Mucosa of rectum (tissue), 2 donors: Measurements from ENCODE around the gene OSBPL2.

Experiments used
- H3K27ac ChIP-seq, 2 donors: one replicate each; pipeline ENCODE4 v1.7.0; 2013; ENCODE audit warnings: inconsistent platforms in 2 of 2, low read depth in 2 of 2, low read length in 2 of 2
- H3K27me3 ChIP-seq, 2 donors: one replicate each; pipeline ENCODE4 v1.7.0; 2013; ENCODE audit warnings: low read length in 2 of 2; ENCODE audit not compliant: control insufficient read depth in 2 of 2, insufficient read depth in 2 of 2
- H3K36me3 ChIP-seq, 2 donors: one replicate each; pipeline ENCODE4 v1.7.0; 2013; ENCODE audit warnings: low read length in 2 of 2; ENCODE audit not compliant: control insufficient read depth in 2 of 2, insufficient read depth in 2 of 2
- H3K4me1 ChIP-seq, 2 donors: one replicate each; pipeline ENCODE4 v1.7.0; 2013; ENCODE audit warnings: low read length in 2 of 2, mild to moderate bottlenecking in 1 of 2; ENCODE audit not compliant: control insufficient read depth in 2 of 2, insufficient read depth in 2 of 2
- H3K4me3 ChIP-seq, 2 donors: one replicate each; pipeline ENCODE4 v1.7.0; 2013; ENCODE audit warnings: low read length in 2 of 2
- H3K9ac ChIP-seq, 2 donors: one replicate each; pipeline ENCODE4 v1.7.0; 2013; ENCODE audit warnings: low read length in 2 of 2, low read depth in 1 of 2, mild to moderate bottlenecking in 1 of 2
- H3K9me3 ChIP-seq, 2 donors: one replicate each; pipeline ENCODE4 v1.7.0; 2013; ENCODE audit warnings: low read length in 2 of 2; ENCODE audit not compliant: control insufficient read depth in 2 of 2
- donor health status: healthy.
- donor health status: Normal muscosa, but diverticular disease.

OSBPL2 gene

DNA sequence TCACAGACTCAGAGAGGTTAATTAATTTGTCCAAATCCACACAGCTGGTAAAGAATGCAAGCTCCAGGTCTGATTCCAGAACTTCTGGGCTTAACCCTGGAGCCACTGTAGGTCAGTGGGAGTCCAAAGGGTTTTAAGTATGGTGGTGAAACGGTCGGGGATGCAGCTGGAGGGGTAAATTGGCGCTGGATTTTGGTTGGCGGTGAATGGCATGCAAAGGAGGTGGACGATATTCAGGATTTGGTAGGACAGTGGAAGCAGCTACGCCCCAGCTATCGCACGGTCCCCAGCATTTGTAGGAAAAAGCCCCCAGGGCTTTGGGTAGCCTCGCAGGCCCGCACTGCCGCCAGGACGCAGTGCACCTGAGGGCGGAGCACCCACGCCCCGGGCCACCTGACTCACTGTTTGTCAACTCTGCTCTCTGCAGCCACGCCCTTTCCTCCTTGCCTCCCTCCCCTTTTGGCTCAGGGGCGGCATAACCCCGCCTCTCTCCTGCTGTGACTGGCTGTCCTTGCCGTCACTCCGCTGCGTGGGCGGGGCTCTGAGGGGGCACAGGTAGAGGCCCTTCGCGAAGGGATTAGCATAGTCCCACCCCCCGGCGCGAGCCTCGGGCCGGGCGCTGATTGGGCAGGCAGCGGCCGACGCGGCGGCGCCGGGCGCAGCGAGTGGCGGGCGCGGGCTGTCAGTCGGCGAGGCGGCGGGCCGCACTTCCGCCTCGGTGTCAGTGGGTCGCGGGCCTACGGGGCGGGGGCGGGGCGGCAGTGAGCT is at the start of gene OSBPL2:
Gene OSBPL2, plus strand, starts transcription at position 721 of the 768 bp plus-strand sequence. CDS start 17,664 bp downstream, outside the sequence.
- Histone ChIP-seq H3K27ac (peak within 1 kb of the TSS; percentile 84 to 91), H3K9me3 (no peaks in the 10 kb centered on the region), H3K27me3 (no peaks in the 10 kb centered on the region), H3K36me3 (peaks cover 1 to 8% of the 10 kb centered on the region in 2 donors), H3K4me1 (peaks cover 33 to 38% of the 10 kb centered on the region in 2 donors), H3K9ac (peak within 1 kb of the TSS; percentile 86 to 91), H3K4me3 (peak within 1 kb of the TSS; percentile 78 to 87)

DNA sequence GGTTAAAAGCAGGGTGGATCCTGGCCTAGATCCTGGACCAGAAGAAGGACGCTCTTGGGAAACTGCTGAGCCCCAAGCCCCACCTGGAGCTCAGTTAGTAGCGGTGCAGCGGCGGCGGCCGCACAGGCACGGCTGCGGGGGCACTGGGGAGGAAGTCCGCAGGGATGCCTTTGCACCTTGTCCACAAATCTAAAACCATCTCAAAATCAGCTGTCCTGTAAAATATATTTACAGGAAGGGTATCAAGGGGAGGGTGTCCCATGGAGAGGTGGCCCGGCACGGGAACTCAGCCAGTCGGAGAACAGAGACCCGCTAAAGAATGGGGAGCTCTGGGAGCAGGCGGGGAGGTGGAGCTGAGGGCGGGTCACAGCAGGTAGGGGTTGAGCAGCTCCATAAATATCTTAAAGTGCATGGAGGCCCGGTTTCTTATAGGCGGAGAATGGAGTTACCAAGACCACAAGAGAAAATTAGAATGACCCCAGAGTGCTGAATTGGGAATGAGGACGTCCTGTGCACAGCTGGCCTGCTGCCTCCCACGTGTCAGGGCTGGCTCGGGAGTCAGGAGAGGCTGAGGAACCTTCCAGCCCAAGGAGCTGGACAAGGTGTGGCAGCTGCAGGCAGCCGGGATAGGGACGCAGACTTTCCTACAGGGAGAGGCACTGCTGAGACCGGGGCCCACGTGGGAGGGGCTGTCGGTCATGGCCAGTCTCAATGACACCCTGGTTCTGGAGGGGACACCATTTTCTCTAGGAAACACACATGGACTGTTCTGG is 47.5 kb upstream of the OSBPL2 start:
- H3K27ac ChIP-seq, result no peak overlapping the region
- peaks cover 11 to 23% of the 10 kb centered on the region in 2 donors for H3K36me3 ChIP-seq
- no peaks in the 10 kb centered on the region for H3K9me3 ChIP-seq
- H3K9ac ChIP-seq, result no peak overlapping the region
- no peaks in the 10 kb centered on the region for H3K27me3 ChIP-seq
- H3K4me1 ChIP-seq, result no peaks in the 10 kb centered on the region
- H3K4me3 ChIP-seq, result no peak overlapping the region

DNA sequence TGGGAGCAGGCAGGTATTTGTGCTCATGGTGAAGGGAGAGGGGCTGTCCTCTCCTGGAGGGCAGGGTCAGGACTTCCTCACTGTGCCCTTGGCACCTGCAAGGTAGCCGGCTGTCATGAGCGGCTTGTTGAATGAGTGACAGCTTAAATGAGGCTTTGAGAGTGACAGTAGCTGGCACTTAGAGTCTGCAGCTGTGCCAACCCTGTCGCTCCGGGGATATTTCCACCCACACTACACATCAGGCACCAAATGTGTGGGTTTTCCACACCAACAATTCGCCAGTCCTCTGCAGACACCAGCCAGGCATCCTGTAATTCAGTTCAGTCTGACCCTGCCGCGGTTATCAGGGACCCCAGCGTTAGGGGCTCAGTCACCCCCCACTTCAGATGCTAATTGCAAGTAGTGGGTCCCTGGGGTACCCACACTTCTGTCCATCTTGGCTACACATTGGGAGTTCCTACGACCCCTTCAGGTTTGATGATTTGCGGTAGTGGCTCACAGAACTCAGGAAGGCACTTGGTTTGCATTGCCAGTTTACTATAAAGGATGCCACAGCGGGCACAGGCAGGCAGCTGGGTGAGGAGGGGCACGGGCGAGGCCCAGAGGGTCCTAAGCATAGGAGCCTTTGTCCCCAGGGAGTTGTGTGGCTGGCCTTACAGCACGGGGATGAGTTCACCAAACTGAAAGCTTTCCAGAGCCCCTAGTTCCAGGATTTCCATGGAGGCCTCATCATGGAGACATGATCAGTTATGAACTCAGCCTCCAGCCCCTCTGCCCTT is 46.4 kb upstream of the OSBPL2 start:
- Histone ChIP-seq H3K9ac (no peak overlapping the region), H3K36me3 (peaks cover 11 to 25% of the 10 kb centered on the region in 2 donors), H3K27ac (no peak overlapping the region), H3K4me3 (no peak overlapping the region), H3K27me3 (no peaks in the 10 kb centered on the region), H3K4me1 (no peaks in the 10 kb centered on the region), H3K9me3 (no peaks in the 10 kb centered on the region)

- no peaks in the 10 kb centered on the region for H3K27me3 ChIP-seq
- H3K4me1 ChIP-seq, result no peaks in the 10 kb centered on the region
- no peak overlapping the region for H3K27ac ChIP-seq
- H3K9me3 ChIP-seq, result no peaks in the 10 kb centered on the region
- H3K36me3 ChIP-seq, result peaks cover 13 to 29% of the 10 kb centered on the region in 2 donors
- no peak overlapping the region for H3K9ac ChIP-seq
- H3K4me3 ChIP-seq, result no peak overlapping the region
Measured at GRCh38 chr20:62192635-62193034, 45.7 kb upstream of the OSBPL2 start.

DNA sequence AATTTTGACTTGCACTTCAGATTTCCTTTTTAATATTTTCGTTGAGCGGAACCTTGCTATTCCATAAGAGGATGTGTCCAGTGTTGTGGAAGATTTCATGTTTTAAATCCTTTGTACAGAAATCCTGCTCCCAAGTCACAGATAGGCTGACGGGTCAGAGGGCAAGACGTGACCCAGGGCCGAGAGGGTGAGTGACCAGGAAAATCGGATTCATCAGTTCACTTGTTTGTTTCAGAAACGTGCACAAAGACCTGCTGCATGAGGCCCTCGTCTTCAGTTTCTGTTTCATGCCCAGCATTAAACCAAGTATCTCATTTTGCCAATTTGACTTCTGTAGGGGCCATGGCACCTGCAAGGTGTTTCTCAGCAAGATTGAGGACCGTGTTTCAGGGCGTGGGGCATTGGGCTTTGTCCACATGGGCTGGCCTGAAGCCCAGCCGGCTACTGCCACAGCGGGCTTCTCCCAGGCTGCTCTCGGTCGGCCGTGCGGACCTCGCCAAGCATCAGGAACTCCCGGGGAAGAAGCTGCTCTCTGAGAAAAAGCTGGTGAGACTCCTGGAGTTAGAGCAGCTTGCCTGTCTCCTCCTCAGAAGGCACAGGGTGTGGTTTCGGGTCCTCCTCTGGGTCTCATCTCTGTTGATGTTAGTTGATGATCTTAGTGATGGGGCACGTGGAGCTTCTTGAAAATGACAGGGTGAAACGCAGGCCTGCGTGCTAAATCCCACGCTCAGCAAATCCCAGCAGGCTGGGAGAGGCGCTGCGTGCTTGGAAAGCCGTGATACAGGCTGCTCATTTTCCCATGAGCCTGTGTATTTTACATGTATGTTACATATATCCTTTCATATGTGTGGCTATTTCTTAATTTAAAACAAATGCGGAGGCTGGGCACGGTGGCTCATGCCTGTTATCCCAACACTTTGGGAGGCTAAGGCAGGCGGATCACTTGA is 45.0 kb upstream of the OSBPL2 start:
- Histone ChIP-seq H3K27ac (no peak overlapping the region), H3K4me3 (no peak overlapping the region), H3K9me3 (no peaks in the 10 kb centered on the region), H3K9ac (no peak overlapping the region), H3K27me3 (no peaks in the 10 kb centered on the region), H3K36me3 (peaks cover 19 to 36% of the 10 kb centered on the region in 2 donors), H3K4me1 (no peaks in the 10 kb centered on the region)

DNA sequence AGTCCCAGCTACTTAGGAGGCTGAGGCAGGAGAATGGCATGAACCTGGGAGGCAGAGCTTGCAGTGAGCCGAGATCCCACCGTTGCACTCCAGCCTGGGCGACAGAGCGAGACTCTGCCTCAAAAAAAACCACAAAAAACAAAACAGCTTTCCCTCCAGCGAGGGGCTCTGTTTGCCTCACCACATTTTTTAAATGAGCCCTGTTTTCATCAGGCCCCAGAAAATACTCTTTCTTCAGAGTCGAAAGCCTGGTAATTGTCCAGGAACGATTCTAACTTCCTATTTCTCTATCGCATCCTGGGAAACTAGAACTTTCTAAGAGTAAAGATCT is 43.3 kb upstream of the OSBPL2 start:
- H3K36me3 ChIP-seq, result peaks cover 30 to 39% of the 10 kb centered on the region in 2 donors
- H3K27ac ChIP-seq, result no peak overlapping the region
- no peaks in the 10 kb centered on the region for H3K27me3 ChIP-seq
- no peak overlapping the region for H3K9ac ChIP-seq
- no peaks in the 10 kb centered on the region for H3K4me1 ChIP-seq
- no peak overlapping the region for H3K4me3 ChIP-seq
- no peaks in the 10 kb centered on the region for H3K9me3 ChIP-seq

GRCh38 chr20:62195736-62196135 is 42.6 kb upstream of the OSBPL2 start:
- Histone ChIP-seq H3K9ac (no peak overlapping the region), H3K9me3 (no peaks in the 10 kb centered on the region), H3K36me3 (peaks cover 36 to 46% of the 10 kb centered on the region in 2 donors), H3K4me3 (no peak overlapping the region), H3K27me3 (no peaks in the 10 kb centered on the region), H3K4me1 (no peaks in the 10 kb centered on the region), H3K27ac (no peak overlapping the region)

GRCh38 chr20:62196286-62196685 is 42.0 kb upstream of the OSBPL2 start:
- H3K27ac ChIP-seq, result no peak overlapping the region
- no peak overlapping the region for H3K4me3 ChIP-seq
- H3K36me3 ChIP-seq, result peaks cover 41 to 48% of the 10 kb centered on the region in 2 donors
- no peak overlapping the region for H3K9ac ChIP-seq
- H3K4me1 ChIP-seq, result no peaks in the 10 kb centered on the region
- H3K27me3 ChIP-seq, result no peaks in the 10 kb centered on the region
- no peaks in the 10 kb centered on the region for H3K9me3 ChIP-seq

- H3K9ac ChIP-seq, result no peak overlapping the region
- H3K27me3 ChIP-seq, result no peaks in the 10 kb centered on the region
- H3K4me1 ChIP-seq, result no peaks in the 10 kb centered on the region
- H3K27ac ChIP-seq, result no peak overlapping the region
- no peaks in the 10 kb centered on the region for H3K9me3 ChIP-seq
- peaks cover 49 to 55% of the 10 kb centered on the region in 2 donors for H3K36me3 ChIP-seq
- no peak overlapping the region for H3K4me3 ChIP-seq
Measured at GRCh38 chr20:62197311-62197710, 41.0 kb upstream of the OSBPL2 start.
